NCI-H460 (cell line): ENCODE data around the gene TBXAS1. TPM values are rescaled to one million over a fixed set of nuclear protein-coding genes. Genes with fewer than 3 reads are reported as not detected.

ENCODE experiments used
- DNase-seq: peaks from one replicate; pipeline ENCODE4 v3.0.0-alpha.2; 2016; ENCODE audit warnings: low read depth; ENCODE audit errors: extremely low read depth
- total RNA-seq: library from RNA; depleted of rRNA; stranded (reverse); fragments of >200 nt; shearing (Covaris generic); gene quantifications from 2 replicates; pipeline ENCODE4 v1.2.3, GENCODE V29; 2014; rRNA removed

Gene TBXAS1
- total RNA-seq, 1 experiment from 2014 or later, result 4.0 TPM

DNA sequence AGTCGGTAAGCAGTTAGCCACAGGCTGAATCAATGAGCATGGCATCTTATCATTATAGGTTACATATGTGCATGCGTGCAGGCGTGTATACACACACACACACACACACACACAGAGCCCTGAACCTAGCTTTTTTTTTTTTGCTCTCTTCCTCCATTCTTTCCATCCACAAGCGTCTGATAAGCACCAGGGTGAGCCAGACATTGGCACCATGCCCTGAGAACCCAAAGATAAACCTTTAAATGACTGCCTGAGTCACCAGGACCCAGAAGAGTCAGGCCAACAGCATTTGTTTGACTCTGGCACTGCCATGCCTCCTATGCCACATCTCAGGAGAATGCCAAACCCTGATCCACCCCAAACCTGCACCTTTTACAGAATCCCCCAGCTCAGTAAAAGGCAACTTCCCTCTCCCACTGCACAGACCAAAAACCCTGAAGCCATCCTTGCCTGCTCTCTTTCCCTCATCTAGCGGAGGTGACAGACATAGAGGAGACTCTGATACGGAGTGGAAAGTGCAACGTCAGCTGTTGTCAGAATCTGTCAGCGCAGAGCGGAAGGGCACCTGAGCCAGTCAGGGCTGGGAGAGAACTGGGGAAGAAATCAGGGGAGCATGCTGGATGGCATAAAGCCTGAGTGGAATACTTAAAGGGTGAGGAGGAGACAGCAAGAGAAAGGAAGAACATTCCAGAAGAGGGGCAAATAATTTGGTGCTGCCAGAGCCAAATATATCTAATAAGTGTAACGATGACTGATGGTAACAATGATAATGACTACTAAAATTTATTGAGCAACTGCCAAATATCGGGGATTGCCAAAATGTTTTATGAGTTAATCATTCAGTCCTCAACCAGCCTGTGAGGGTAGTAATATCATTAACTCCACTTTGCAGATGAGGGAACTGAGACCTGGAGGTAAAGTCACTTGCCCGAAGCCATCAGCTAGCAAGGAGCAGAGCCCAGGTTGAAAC is 230.5 kb downstream of the TBXAS1 start:
- DNase-seq, result no peak

DNA sequence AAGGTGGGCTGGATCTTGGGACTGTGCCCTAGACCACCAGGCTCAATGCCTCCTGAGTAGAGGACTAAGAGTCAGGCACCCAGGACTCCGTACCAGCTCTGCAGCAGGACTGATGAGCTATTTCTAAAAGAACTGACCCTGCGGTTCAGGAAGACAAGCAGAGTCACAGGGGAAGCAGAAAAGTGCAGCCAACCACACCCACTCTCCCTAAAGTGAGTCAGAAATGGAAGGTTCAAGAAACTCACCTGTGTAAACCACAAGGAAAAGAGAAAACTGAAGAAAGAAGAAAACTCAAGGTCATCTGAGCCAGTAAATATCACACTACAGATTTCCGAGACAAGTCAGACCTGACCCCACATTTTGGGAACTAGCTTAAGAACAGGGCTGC is 231.2 kb downstream of the TBXAS1 start:
- no peak for DNase-seq

DNA sequence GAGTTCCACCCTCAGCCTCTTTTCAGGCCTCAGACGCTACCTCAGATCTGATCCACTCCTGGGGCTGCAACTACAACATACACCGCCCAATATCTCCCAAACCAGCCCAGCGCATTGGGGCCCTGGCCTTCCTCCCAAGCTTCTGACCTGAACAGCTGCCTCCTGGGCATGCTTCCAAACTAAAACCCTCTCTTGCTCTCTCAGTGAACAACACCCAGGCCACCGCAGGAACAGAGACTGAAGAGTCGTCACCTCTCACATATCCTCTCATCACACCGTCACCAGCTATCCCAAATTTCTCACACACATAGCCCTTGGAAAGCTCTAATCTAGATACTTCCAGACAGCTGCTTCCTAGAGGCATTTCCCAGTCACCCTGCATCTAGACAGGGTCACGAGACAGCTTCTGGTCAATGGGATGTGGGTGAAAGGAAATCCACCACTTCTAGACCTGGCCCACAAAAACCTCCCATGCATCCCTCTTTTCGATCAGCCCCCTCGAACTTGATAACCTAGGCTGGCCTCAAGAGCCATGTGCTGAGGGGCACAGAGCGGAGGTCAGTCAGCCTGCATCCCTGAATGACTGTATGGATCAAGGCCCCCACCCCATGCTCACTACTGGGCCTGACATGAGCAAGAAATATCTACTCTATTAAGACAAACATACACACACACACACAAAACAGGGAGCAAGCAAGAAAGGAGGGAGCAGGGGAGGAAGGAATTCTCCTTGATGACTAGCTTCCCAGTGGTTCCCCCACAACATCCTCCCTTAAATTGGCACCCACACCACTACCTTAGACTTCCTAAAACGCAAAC is 231.9 kb downstream of the TBXAS1 start:
- no peak for DNase-seq

DNA sequence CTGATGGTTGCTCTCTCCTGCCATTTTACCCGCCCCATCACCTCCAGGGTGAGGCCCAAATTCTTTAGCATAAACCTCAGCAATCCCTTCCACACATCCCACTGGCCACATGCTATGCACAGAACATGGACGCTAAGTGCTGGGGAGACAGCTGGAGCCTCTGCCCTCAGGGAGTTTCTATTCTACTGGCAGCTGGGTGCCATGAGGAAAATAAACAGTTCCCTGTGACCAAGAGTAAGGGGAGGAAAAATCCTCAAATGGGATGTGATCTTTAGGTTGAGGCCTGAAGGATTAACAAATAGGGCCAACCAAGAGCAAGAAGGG is 232.5 kb downstream of the TBXAS1 start:
- DNase-seq, result no peak

DNA sequence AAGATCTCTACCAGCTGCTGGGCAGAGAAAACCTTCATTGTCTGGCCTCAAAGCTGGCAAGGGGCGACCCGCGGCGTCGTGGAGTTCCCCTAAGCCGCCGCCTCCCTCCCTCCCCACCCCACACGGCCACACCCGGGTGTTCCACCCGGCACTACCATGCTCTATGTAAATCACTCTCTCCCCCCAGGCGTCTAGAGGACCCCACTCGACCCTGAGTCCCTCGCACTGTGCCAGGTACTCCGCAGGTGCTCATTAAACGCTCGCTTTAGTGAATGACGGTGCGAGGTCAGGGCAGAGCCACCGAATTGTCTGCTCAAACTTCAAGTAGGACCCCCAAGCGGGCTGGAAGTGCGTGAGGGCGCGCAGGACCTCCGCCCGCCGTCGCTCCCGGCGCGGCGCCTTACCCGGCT is 233.1 kb downstream of the TBXAS1 start:
- no peak for DNase-seq

DNA sequence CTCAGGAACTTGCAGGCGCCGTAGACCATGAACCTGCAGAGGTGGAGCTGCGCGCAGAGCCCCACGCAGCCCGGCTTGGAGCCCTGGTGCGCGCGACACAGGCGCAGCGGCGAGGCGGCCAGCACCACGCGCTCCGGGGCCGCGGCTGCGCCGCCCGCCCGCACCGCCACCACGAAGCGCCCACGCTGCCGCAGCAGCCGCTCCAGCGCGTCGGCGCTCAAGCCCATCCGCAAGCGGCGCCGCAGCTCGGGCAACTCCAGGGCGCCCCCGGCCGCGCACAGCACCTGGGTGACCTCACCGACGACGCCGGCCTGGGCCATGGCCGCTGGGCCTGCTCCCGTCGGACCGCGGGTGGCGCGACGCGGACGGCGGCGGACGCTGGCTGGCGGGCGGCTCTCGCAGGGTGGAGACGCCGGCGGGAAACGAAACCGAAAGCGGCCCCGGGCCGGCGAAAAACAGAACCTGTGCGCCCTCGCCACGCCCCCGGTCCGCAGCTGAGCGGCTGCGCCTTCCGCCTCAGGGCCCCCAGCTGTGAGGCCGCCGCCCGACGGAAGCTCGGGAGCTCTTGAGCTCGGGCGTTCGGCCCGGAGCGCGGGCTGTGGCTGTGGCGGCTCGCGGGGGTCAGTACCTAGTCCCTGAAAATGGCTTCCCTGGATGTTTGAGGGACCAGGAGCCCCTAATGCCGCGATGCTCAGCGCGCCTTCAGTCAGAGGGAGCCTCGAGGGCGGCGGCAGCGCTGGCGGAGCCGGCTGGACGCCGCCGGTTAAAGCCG is 233.7 kb downstream of the TBXAS1 start, which contains the start of gene PARP12:
TSS of gene PARP12 (minus strand) at position 424 of the 772 bp plus-strand sequence. CDS start at position 320, 104 bp downstream.
- peak; percentile 72 for DNase-seq

DNA sequence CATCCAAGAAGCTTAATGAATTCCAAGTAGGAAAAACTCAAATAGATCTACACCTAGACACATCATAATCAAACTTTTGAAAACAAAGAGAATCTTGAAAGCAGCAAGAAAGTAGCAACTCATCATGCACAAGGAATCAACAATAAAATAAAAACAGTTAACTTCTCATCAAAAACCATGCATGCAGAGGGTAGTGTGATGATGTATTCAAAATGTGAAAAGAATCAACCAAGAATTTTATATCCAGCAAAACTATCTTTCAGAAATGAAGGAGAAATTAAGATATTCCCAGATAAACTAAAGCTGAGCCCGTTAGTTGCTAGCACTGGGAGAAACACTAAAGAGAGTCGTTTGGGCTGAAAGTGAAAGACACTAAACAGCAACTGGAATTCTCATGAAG is 238.0 kb downstream of the TBXAS1 start:
- DNase-seq, result no peak

DNA sequence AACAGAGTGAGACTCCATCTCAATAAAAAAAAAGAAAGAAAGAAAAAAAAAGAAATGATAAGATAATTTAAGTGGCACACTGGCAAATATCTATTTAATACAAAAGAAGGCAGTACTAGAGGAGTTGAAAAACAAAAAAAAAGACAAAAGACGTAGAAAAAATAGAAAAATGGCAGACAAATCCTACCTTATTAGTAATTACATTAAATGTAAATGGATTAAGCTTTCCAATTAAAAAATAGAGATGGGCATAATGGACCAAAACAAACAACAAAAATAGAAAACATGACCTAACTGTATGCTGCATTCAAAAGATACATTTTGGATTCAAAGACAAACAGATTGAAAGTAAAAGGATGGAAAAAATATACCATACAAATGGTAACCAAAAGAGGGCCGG is 239.0 kb downstream of the TBXAS1 start:
- no peak for DNase-seq

DNA sequence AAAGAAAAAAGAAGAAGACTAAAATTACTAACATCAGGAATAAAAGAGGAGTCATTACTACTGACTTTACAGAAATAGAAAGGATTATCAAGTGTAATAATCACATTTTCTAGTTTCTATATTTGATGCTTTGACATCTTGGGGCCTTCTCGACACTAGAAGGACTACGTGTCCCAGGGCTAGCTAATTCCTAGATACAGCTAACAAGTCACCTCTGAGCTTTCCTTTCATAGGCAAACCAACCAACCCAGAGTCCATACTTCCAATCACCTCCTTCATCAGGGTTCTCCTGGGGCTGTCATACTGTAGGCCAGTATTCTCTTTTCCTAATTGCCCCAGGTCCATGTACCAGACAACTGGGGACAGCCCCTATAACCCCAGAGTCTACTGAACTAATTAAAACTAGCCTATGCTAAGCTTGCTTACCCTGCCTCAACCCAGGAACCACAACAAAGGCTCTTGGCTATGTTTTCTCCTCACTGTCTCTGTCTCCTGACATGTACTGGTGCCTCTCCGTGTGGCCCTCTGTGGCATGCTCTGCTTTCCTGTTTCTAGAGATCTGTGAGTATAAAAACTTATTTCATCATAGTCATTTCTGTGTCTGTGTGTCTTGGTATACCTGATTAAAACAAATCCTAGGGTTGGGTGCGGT is 240.4 kb downstream of the TBXAS1 start:
- DNase-seq, result no peak

Other genes with a start within 250 kb of the TBXAS1 start
- gene HIPK2, start 51.3 kb upstream of the TBXAS1 start, total RNA-seq, result 20.6 and 24.3 TPM in 2 replicates
- 23.4 and 25.6 TPM in 2 replicates for gene PARP12, start 233.7 kb downstream of the TBXAS1 start, total RNA-seq